Measurements from ENCODE around the gene PPP6C.
"Not testable (repeated sequence)": the region's sequence is repeated elsewhere in the genome, so short reads cannot be mapped to it uniquely, and the experiment has no call there.

The PPP6C gene

GRCh38 chr9:125200216-125201047 lies 10.8 kb upstream of the PPP6C start, which contains the start of gene RABEPK:
RABEPK (plus strand) TSS chr9:125200542; CDS start chr9:125203014, 2,472 bp downstream.
- Mint-ChIP-seq H3K36me3 (ENCODE audit: low read depth) (peaks cover 23% of the 10 kb centered on the region), H3K4me3 (peak within 1 kb of the TSS; percentile 97), H3K27ac (peak within 1 kb of the TSS; percentile 91), H3K27me3 (no peaks in the 10 kb centered on the region), H3K9me3 (no peaks in the 10 kb centered on the region), H3K4me1 (peaks cover 24% of the 10 kb centered on the region)
- ATAC-seq (peak; percentile 99), DNase-seq (peak; percentile 97)

DNA sequence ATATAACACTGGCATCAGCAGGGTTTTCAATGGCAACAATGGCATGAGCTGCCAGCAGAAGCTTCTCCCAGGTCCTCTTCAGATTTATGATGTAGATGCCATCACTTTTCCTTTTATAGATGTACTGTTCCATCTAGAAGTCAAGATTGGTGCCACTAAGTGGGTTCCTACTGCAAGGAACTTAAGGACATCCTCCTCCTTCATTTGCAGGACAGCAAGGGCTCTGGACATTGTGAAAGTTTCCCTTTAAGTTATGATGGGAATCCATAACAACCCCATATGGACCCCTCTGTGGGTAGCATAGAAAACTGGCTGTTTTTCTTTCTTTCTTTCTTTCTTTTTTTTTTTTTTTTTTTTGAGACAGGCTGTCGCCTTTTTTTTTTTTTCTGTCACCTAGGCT lies 6.0 kb upstream of the PPP6C start:
- H3K36me3 Mint-ChIP-seq (ENCODE audit: low read depth); H3K4me3 Mint-ChIP-seq; ATAC-seq; DNase-seq; H3K27ac Mint-ChIP-seq; H3K9me3 Mint-ChIP-seq; H3K27me3 Mint-ChIP-seq: not testable (repeated sequence)
- peaks cover 54% of the 10 kb centered on the region for H3K4me1 Mint-ChIP-seq

GRCh38 chr9:125194466-125194865 lies 4.9 kb upstream of the PPP6C start:
- not testable (repeated sequence) for ATAC-seq; H3K36me3 Mint-ChIP-seq (ENCODE audit: low read depth); H3K27me3 Mint-ChIP-seq; DNase-seq; H3K9me3 Mint-ChIP-seq
- Mint-ChIP-seq H3K4me3 (peak overlapping the region; percentile 48), H3K27ac (peak overlapping the region; percentile 68), H3K4me1 (peaks cover 58% of the 10 kb centered on the region)

- Mint-ChIP-seq H3K36me3 (ENCODE audit: low read depth) (peaks cover 9% of the 10 kb centered on the region), H3K9me3 (no peaks in the 10 kb centered on the region), H3K27me3 (no peaks in the 10 kb centered on the region), H3K4me3 (peak overlapping the region; percentile 93), H3K27ac (peak overlapping the region; percentile 89), H3K4me1 (peaks cover 72% of the 10 kb centered on the region)
- peak; percentile 32 for DNase-seq
- no peak for ATAC-seq
Measured at GRCh38 chr9:125190361-125190801, 778 bp upstream of the PPP6C start.

- Mint-ChIP-seq H3K4me1 (peaks cover 64% of the 10 kb centered on the region), H3K27me3 (no peaks in the 10 kb centered on the region), H3K4me3 (peak overlapping the region; percentile 93), H3K36me3 (ENCODE audit: low read depth) (peaks cover 14% of the 10 kb centered on the region), H3K27ac (peak overlapping the region; percentile 89), H3K9me3 (no peaks in the 10 kb centered on the region)
- ATAC-seq (peak; percentile 2), DNase-seq (peak; percentile 43)
Measured at GRCh38 chr9:125189011-125189360, 617 bp downstream of the PPP6C start.

DNA sequence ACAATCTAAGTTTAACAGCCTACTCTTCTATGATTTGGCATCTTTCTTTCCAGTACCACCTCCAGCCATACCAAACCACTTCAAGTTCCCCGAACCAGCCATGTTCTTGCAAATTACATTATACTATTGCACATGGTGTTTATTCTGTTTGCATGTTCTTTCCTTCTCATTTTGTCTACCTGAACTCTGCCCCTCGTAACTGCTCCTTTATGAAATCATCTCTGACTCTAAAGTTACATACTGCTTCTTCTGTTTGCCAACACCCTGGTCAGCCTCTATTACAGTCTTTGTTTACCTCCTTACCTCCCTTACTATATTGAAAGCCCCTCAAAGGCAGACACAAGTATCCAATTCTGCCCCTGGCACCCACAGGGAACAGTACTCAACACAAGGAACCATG lies 6.0 kb downstream of the PPP6C start:
- H3K4me1 Mint-ChIP-seq: peaks cover 50% of the 10 kb centered on the region
- no peaks in the 10 kb centered on the region for H3K27me3 Mint-ChIP-seq
- H3K4me3 Mint-ChIP-seq: no peak overlapping the region
- no peaks in the 10 kb centered on the region for H3K9me3 Mint-ChIP-seq
- ATAC-seq: no peak
- no peak overlapping the region for H3K27ac Mint-ChIP-seq
- H3K36me3 Mint-ChIP-seq (ENCODE audit: low read depth): peaks cover 31% of the 10 kb centered on the region
- DNase-seq: no peak

GRCh38 chr9:125183054-125183453 lies 6.5 kb downstream of the PPP6C start:
- Mint-ChIP-seq H3K4me1 (peaks cover 49% of the 10 kb centered on the region), H3K27ac (no peak overlapping the region), H3K4me3 (no peak overlapping the region), H3K36me3 (ENCODE audit: low read depth) (peaks cover 32% of the 10 kb centered on the region), H3K9me3 (no peaks in the 10 kb centered on the region), H3K27me3 (no peaks in the 10 kb centered on the region)
- no peak for ATAC-seq
- no peak for DNase-seq

DNA sequence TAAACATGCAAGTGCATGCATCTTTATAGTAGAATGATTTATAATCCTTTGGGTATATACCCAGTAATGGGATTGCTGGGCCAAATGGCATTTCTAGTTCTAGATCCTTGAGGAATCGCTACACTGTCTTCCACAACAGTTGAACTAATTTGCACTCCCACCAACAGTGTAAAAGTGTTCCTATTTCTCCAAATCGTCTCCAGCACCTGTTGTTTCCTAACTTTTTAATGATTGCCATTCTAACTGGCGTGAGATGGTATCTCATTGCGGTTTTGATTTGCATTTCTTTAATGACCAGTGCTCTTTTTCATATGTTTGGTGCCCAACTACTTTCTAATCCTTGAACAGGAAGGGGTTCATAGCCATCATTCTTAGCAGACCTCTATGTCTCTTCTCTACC lies 7.8 kb downstream of the PPP6C start:
- not testable (repeated sequence) for ATAC-seq, H3K27ac Mint-ChIP-seq, H3K9me3 Mint-ChIP-seq, H3K27me3 Mint-ChIP-seq, DNase-seq, H3K4me3 Mint-ChIP-seq
- peaks cover 23% of the 10 kb centered on the region for H3K36me3 Mint-ChIP-seq (ENCODE audit: low read depth)
- H3K4me1 Mint-ChIP-seq: peaks cover 39% of the 10 kb centered on the region

GRCh38 chr9:125180876-125181275 lies 8.7 kb downstream of the PPP6C start:
- H3K27me3 Mint-ChIP-seq: no peaks in the 10 kb centered on the region
- no peak overlapping the region for H3K27ac Mint-ChIP-seq
- no peaks in the 10 kb centered on the region for H3K9me3 Mint-ChIP-seq
- peaks cover 23% of the 10 kb centered on the region for H3K36me3 Mint-ChIP-seq (ENCODE audit: low read depth)
- no peak for DNase-seq
- no peak for ATAC-seq
- H3K4me3 Mint-ChIP-seq: no peak overlapping the region
- H3K4me1 Mint-ChIP-seq: peaks cover 38% of the 10 kb centered on the region

DNA sequence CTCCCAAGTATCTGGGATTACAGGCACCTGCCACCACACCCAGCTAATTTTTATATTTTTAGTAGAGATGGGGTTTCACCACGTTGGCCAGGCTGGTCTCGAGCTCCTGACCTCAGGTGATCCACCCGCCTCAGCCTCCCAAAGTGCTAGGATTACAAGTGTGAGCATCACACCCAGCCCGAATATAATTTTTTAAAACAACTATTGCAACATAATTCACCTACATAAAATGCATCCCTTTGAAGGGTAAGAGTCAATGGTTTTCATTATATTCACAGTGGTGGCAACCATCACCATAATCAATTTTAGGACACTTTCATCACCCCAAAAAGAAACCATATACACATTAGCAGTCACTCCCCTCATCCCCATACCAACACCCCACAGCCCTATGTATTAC lies 9.8 kb downstream of the PPP6C start:
- not testable (repeated sequence) for DNase-seq, H3K27me3 Mint-ChIP-seq, H3K9me3 Mint-ChIP-seq, H3K4me3 Mint-ChIP-seq, ATAC-seq, H3K27ac Mint-ChIP-seq
- Mint-ChIP-seq H3K4me1 (peaks cover 29% of the 10 kb centered on the region), H3K36me3 (ENCODE audit: low read depth) (peaks cover 20% of the 10 kb centered on the region)

GRCh38 chr9:125177888-125178287 lies 11.7 kb downstream of the PPP6C start:
- Mint-ChIP-seq H3K36me3 (ENCODE audit: low read depth) (peaks cover 16% of the 10 kb centered on the region), H3K4me3 (no peak overlapping the region), H3K4me1 (peaks cover 26% of the 10 kb centered on the region), H3K27me3 (no peaks in the 10 kb centered on the region), H3K9me3 (no peaks in the 10 kb centered on the region), H3K27ac (no peak overlapping the region)
- DNase-seq (no peak), ATAC-seq (no peak)

GRCh38 chr9:125176636-125177035 lies 13.0 kb downstream of the PPP6C start:
- H3K27me3 Mint-ChIP-seq: no peaks in the 10 kb centered on the region
- no peak for DNase-seq
- no peak overlapping the region for H3K4me3 Mint-ChIP-seq
- no peak overlapping the region for H3K27ac Mint-ChIP-seq
- no peak for ATAC-seq
- H3K9me3 Mint-ChIP-seq: no peaks in the 10 kb centered on the region
- peaks cover 27% of the 10 kb centered on the region for H3K4me1 Mint-ChIP-seq
- H3K36me3 Mint-ChIP-seq (ENCODE audit: low read depth): peaks cover 9% of the 10 kb centered on the region

GRCh38 chr9:125172031-125172755 lies 17.4 kb downstream of the PPP6C start:
- peak overlapping the region; percentile 27 for H3K27ac Mint-ChIP-seq
- H3K4me1 Mint-ChIP-seq: peaks cover 17% of the 10 kb centered on the region
- DNase-seq (no peak), ATAC-seq (no peak)
- no peak overlapping the region for H3K4me3 Mint-ChIP-seq
- H3K9me3 Mint-ChIP-seq: no peaks in the 10 kb centered on the region
- peaks cover 20% of the 10 kb centered on the region for H3K36me3 Mint-ChIP-seq (ENCODE audit: low read depth)
- H3K27me3 Mint-ChIP-seq: no peaks in the 10 kb centered on the region

DNA sequence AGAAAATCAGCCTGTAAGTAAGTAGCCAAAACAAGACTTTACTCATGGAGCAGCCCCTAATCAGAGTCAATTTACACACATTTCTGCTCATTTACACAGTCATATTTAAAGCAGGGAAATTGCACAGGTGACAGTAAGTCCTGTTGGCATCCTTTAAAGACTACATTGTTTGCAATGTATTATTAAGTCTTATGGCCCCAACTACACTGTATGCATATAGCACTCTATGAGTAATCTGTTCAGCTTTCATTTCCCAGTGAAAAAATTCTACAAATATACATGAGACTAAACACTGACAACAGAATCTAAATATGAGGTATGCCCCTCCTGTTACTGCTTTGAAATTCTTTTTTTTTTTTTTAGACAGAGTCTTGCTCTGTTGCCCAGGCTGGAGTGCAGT lies 19.7 kb downstream of the PPP6C start:
- DNase-seq: no peak
- no peak overlapping the region for H3K4me3 Mint-ChIP-seq
- H3K36me3 Mint-ChIP-seq (ENCODE audit: low read depth): peaks cover 20% of the 10 kb centered on the region
- no peak overlapping the region for H3K27ac Mint-ChIP-seq
- no peak for ATAC-seq
- no peaks in the 10 kb centered on the region for H3K27me3 Mint-ChIP-seq
- H3K9me3 Mint-ChIP-seq: no peaks in the 10 kb centered on the region
- H3K4me1 Mint-ChIP-seq: peaks cover 19% of the 10 kb centered on the region

DNA sequence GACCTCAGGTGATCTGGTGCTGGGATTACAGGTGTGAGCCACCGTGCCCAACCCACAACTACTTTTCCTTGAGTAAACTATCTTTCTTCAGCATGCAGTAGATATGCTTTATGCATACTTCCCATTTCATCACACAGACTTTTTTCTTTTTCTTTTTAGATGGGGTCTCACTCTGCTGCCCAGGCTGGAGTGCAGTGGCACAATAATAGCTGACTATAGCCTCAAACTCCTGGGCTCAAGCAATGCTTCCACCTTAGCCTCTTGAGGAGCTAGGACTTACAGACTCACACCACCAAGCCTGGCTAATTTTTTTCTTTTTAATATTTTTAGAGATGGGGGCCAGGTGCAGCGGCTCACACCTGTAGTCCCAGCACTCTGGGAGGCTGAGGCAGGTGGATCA lies 22.8 kb downstream of the PPP6C start:
- DNase-seq (no peak), ATAC-seq (no peak)
- Mint-ChIP-seq H3K27ac (no peak overlapping the region), H3K4me3 (no peak overlapping the region), H3K9me3 (no peaks in the 10 kb centered on the region), H3K27me3 (no peaks in the 10 kb centered on the region), H3K36me3 (ENCODE audit: low read depth) (peaks cover 17% of the 10 kb centered on the region), H3K4me1 (peaks cover 8% of the 10 kb centered on the region)
